Activated T-cell treated with anti-CD3 and anti-CD28 coated beads for 1 hour (primary cell): Measurements from ENCODE around the gene PPARA.
"Not testable (repeated sequence)": the region's sequence is repeated elsewhere in the genome, so short reads cannot be mapped to it uniquely, and the experiment has no call there.

Experiments
- DNase-seq: peaks from one replicate; pipeline ENCODE4 v3.0.0-alpha.2; 2020; ENCODE audit warnings: low read depth

The PPARA gene

DNA sequence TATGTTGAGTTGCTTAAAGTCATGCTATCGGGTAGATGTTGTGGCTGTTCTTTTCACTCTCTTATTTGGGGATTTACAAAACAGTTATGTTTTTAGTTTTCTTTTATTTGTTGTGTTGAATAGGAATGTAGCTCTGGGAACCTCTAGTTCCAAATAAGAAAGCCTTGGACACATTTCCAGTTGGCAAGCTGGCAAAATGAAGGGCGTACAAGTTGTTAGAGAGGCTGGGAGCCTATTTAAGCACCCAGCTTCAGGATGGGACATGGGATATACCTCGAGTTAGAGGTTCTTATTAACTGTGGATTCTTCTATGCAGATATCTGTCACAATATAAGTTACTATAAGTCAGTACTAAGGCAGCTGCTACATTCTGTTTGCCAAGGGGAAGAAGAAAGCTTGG, 22.8 kb downstream of the PPARA start:
- no peak for DNase-seq

DNA sequence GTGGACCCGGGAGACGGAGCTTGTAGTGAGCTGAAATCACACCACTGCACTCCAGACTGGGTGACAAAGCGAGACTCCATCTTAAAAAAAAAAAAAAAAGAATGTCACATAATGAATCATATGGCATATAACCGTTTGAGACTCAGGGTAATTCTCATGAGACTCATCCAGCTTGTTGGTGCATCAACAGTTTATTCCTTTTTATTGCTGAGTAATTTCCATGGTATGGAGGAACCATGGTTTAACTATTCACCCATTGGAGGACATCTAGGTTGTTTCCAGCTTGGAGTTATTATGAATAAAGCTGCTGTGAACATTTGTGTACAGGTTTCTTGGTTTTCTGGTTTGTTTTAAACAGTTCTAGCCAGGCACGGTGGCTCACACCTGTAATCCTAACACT, 25.3 kb downstream of the PPARA start:
- no peak for DNase-seq

DNA sequence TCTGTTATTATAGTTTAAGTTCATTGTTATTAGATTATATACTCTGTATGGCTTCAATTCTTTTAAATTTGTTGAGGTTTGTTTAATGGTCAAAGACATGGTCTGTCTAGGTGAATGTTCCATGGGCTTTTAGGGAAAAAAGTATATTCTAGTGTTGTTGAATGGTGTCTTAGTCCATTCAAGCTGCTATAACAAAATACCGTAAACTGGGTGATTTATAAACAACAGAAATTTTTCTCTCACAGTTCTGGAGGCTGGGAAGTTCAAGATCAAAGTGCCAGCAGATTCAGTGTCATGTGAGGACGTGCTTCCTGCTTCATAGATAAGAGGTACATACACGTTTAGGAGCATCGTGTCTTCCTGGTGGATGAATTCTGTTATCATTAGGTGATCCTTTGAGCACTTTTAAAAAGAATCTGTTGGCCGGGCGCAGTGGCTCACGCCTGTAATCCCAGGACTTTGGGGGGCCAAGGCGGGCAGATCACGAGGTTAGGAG, 26.2 kb downstream of the PPARA start:
- DNase-seq = no peak

DNA sequence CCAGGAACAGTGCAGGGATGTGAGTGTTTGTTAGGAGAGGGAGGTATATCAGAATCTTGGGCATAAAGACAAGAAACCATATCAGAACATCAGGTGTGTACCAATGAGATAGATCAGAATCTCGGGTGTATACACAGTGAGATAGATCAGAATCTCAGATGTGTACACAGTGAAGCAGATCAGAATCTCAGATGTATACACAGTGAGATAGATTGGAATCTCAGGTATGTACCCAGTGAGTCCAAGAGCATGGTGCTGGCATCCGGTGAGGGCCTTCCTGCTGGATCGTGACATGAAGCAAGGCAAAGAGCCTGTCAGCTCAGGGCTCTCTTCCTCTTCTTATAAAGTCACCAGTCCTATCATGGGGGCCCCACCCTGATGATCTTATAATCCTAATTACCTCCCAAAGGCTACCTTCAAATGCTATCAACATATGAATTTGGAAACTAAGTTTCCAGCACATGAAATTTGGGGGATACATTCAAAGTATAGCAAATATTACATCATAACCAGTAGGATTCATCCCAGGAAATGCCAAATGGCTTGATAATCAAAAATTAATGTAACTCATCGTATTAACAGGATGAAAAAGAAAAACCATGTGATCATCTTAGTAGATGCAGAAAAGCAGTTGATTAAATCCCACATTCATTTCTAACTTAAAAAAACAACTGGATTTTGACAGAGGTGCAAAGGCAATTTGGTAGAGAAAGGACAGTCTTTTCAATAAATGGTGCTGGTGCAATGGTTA, 28.6 kb downstream of the PPARA start:
- DNase-seq = no peak

DNA sequence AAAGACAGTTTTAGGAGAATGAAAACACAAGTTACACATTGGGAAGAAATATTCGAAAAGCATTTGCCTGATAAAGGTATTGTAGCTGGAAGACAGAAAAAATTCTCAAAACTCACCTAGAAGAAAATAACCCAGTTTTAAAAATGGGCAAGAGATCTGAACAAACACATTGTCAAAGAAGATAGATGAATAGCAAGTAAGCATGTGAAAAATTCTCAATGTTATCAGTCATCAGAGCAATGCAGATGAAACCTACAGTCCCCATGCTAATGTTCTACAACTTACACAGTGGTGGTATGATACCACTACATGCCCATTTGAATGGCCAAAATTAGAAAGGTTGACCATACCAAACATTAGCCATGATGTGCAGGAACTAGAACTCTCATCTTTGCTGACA, 29.4 kb downstream of the PPARA start:
- DNase-seq = no peak

DNA sequence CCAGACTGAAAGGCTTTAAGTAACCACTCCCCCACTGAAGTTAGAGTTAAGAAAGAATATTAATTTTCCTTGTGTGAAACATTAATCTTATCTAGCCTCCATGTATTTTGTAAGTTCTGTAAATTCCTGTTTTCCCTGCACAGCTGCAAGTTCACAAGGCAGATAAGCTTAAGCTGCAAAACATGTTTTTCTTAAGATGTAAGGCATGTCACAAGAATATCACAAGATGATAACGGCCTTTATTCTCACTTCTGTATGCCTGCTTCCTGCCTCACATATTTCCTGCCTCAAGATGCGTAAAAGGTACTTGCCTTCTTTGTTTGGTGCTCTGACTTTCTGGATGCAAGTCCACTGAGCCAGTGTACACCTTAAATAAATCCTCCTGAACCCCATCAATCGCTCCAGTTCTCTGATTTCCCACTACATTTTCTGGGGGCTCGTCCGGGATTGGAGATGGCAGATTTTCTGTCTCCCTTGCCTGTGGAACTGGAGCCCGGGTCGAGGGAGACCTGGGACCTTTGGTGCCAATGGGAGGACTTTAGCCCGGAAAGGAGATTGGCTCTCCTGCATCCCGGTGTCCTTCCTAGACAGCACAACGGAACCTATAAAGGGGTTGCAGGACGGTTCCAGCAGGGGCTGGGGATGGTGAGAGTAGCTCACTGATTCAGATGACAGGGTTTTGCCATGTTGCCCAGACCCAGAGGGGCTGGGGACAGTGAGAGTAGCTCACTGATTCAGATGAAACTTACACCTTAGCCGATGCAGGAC, 30.2 kb downstream of the PPARA start:
- DNase-seq = no peak

DNA sequence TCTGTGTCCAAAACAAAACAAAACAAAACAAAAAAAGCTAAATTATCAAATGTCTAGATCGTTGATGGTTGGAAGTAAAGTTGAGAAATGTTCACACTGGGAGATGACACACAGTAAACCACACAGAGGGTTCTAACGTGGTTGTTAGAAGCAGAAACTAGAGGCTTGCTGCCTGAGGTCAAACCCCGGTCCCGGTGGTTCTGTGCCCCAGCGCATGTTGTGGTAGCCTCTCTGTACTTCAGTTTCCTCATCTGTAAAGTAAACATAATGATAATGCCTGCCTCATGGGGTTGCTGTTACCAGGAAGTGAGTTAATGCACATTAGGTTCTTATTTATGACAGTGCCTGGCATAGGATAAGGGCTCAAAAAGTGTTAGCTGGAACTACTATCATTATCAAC, 33.4 kb downstream of the PPARA start:
- DNase-seq = no peak

DNA sequence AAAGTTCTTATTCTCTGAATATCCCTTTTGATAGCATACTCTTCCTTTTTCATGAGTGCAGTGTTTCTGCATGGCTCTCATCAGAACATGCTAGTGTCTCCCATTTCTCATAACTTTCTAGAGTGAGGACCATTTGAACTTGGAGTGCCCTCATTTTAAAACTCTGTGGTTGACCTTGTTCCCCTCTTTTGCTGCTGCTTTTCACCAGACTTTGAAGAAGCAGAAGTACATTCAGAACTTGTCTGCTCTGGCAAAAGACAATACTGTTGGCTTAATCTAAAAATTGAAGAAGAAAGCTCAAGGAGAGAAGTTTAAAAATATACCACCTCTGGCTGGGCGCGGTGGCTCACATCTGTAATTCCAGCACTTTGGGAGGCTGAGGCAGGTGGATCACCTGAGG, 35.0 kb downstream of the PPARA start:
- no peak for DNase-seq

DNA sequence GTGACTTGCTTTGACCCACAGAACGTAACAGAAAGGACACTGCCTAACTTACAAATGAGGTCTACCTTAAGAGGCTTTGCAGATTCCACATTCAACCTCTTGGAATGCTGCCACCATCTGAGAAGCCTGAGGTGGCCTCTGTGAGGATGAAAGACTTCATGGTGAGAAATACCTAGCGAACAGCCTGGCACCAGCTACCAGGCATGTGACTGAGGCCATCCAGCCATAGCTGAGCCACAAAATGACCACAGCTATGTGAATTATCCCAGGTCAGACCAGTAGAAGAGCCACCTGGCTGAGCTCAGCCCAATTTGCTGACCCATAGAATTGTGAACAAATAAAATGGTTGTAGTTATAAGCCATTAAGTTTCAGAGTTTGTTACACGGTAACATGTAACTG, 37.5 kb downstream of the PPARA start:
- no peak for DNase-seq

DNA sequence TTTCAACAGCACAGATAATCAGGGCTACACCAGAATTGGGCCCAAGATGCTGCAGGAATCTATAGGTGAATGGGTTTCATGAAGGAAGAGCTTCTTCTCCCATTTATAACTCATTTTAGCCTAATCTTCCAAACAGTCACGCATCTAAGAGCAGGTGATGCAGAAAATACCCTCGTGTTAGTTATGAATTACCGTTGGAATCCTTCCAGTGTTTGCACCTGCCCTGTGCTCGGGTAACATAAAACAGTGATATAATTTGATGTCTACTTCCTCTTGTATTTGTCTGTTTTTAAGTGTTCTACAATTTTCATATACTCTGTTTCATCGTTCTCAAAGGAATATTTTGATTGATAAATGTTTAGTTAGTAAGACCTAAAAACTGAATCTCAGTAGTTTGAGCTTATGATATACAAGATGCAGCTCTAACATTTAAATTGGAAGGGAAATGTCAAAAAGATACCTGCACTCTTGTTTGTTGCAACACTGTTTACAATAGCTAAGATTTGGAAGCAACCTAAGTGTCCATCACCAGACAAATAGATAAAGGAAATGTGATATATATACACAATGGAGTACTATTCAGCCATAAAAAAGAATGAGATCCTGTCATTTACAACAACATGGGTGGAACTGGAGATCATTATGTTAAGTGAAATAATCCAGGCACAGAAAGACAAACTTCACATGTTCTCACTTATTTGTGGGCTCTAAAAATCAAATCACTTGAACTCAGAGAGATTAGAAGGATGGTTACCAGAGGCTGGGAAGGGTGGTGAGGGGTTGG, 42.1 kb downstream of the PPARA start:
- no peak for DNase-seq

DNA sequence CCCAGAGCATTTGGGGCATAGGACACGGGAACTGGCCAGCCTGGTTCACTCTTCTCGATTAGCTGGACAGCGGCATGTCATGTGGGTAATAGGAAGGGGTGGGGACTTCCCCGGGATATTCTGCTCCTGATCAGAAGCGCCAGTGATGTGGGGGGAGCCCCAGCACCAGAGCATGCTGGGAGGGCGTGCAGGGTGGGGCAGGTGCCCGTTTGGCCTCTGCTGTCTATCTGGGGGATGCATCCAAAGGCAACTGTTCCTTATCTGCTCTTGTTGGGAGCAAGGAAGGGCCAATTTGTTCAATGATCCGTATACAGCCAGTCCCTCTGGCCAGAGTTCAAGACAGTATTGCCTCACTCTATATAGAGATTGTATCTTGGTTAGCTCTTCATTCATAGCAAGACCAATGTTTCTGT, 43.6 kb downstream of the PPARA start:
- no peak for DNase-seq

DNA sequence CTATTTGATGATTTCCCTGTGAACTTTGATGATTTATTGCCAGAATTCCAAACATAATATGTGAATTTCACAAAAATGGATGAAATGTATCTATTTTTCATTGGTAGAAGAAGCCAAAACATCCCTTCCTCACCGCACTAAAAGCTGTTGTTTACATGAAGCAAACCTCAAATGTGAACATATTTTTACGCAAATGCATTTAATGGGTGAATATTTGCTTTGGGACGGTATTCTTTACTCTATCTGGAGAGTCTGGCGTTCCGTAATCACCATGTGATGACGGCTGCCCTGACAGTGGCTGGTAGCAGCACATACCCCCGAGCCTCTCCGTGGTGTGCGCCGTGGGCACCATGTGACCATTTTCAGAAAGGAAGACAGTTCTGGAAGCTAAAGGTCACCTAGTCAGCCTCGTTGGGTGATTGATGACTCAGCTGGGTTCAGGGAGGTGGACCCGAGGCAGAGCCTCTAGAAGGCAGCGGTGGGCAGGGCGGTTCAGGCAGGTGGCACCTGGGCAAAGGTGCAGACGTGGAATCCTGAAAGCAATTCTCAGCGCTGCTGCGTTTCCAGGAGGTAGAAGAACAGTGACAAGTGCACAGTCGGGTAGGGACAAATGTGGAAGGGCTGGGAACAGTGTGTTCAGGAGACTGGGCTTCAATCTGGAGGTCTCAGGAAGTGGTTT, 45.3 kb downstream of the PPARA start:
- DNase-seq = no peak

DNA sequence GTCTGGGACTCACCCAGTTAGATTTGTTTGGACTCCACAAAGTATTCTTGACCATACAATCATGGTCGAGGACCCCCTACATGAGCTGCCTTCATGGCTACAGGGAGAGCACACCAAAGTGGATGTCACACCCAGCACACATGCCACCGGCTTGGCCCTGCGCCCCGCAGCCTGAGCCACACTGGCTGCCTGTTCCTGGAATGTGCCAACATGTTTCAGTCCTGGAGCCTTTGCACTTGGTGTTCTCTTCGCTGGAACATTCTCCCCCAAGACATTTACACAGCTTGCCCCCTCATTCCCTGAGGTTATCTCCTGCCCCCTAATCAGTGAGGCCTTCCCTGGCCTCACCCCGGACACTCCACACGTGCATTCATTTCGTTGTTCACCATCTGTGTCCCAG, 46.0 kb downstream of the PPARA start:
- no peak for DNase-seq

DNA sequence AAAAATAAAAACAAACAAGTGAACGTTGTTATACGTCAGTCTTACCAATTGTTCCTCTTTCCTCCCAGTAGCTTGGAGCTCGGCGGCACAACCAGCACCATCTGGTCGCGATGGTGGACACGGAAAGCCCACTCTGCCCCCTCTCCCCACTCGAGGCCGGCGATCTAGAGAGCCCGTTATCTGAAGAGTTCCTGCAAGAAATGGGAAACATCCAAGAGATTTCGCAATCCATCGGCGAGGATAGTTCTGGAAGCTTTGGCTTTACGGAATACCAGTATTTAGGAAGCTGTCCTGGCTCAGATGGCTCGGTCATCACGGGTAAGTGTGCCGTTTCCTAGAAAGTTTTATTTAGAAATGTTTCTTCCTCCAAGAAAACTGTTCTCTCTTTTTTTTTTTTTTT, 47.9 kb downstream of the PPARA start:
- no peak for DNase-seq

DNA sequence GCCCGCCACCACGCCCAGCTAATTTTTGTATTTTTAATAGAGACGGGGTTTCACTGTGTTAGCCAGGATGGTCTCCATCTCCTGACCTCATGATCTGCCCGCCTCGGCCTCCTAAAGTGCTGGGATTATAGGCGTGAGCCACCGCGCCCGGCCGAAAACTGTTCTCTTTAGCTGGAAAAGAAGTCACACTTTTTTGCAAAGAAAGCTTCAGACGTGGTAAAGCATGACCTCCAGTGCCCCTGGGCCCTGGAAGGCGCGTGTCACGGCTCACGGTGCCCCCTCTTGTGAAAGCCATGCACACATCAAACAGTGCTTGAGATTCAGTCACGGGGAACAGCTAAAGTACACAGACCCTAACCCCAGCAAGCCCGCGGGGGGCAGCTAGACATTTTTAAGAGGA, 48.5 kb downstream of the PPARA start:
- DNase-seq = not testable (repeated sequence)

DNA sequence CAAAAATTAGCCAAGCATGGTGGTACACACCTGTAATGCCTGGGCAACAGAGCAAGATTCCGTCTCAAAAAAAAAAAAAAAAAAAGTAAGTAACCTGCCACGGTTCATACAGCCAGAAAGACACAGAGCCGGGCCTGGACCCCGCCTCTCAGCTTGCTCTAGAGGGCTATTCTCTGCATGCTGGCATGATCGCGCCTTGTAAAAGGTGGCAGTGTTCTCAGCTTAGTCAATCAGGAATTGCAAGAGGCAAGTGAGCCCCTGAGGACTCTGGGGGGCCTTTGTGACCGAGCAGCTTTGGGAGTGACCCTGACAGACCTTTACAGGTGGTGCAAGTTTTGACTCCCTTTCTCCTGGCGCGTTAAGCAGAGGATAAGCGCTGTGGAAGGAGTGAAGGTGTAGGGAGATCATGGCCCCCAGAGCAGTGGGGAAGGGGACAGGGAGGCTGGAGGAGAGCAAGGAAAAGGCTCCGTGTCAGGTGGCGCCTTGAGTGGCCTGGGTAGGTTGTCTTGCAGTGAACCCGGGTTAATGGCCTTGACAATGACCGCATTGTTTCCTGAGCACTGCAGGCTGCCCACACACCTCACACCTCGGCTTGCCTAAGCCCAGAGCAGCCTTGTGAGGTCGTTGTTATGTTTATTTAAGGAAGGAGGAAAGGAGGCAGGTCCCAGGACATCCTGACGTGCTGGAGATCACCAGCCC, 50.9 kb downstream of the PPARA start:
- no peak for DNase-seq

DNA sequence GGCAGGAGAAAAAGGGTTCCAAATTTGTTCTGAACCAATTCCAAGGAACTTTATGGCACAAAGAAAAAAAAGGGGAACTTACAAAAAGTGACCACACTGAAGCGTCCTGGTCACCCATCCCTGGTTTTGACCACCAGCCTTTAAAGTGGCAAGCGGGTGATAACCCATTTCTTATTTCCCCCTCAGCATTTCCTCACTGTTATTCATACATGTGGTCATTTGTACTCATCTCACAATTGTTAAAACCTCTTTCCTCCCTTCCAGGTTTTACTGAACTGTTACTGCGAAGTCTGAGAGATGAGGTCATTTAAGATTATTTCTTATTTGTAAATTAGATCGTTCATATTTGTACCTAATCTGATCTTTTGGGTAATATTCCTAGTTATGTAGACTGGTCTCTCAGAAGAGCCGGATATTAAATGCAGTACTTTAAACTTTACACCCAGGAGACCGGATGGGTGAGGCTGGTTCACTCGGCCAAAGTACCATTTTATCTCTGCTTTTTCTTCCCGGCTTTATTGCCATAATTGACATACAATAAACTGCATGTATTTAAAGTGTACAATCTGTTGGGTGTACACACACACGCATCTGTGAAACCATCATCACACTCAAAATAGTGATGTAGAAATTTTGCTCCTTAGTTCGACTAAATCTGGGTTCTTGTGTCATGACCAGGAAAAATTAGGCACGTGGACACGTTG, 52.7 kb downstream of the PPARA start:
- no peak for DNase-seq

DNA sequence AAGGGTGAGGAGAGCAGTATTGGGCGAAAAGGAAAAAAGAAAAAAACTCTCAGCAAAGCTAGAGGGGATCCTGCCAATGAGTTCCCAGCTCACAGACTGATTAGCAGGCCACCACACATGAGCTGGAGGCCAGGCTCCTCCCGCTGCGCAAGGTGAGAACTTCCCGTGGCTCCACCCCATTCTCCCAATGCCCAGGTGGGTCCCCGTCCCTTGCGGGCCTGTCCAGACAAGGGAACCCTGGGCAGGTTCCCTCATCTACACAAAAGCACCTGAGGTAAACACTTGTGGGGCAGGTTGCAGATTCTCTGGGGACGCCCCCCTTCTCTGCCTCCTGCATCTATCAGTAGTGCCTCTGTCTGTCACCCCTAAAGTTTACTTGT, 53.3 kb downstream of the PPARA start:
- no peak for DNase-seq

DNA sequence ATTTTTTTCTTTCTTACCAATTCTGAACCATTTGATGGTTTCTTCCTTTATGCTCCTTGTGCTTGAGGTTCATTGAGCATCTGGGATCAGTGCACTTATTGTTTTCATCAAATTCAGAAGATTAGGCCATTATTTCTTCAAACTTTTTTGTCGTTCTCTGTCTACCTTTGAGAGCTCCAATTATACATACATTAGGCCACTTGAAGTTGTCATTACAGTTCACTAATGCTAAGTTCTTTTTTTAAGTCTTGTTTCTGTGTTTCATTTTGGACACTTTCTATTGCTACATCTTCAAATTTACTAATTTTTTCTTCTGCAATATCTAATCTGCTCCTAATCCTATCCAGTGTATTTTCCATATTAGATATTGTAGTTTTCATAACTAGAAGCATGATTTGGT, 58.9 kb downstream of the PPARA start:
- DNase-seq = no peak

DNA sequence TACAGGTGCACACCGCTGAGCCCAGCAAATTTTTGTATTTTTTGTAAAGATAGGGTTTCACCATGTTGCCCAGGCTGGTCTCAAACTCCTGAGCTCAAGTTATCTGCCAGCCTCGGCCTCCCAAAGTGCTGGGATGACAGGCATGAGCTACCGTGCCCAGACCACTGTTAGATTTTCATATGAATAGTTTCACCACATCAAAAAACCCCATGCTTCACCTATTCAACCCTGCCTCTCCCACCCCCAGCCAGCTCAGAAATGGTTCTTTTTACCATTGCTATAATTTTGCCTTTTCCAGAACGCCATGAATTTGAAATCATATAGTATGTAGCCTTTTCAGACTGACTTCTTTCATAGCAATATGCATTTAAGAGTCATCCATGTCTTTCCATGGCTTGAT, 61.9 kb downstream of the PPARA start:
- no peak for DNase-seq

DNA sequence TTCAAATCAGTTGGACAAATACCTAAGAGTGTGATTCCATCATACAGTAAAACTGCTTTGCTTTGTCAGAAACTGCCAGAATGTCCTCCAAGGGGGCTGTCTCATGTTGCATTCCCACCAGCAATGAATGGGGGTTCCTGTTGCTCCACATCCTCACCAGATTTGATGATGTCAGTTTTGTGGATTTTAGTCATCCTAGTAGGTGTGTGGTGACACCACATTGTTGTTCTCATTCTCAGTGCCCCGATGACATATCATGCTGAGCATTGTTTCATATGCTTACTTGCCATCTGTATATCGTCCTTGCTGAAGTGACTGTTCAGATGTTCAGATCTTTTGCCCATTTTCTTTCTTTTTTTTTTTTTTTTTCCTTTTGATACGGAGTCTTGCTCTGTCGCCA, 62.7 kb downstream of the PPARA start:
- DNase-seq = no peak
